Measurements from ENCODE around the gene PFKP.

PFKP gene

GRCh38 chr10:3046981-3047547 is 20.3 kb upstream of the PFKP start:
- no peak overlapping the region for H3K27ac ChIP-seq

GRCh38 chr10:3047596-3047995 is 19.8 kb upstream of the PFKP start:
- H3K27ac ChIP-seq: no peak overlapping the region
- H3K27me3 ChIP-seq: peaks cover 10% of the 10 kb centered on the region
- no peaks in the 10 kb centered on the region for H3K4me1 ChIP-seq (ENCODE audit: control insufficient read depth in 1 of 2, insufficient read depth in 1 of 2, low read depth in 1 of 2, low read length in 1 of 2)
- H3K4me3 ChIP-seq (ENCODE audit: low read depth in 1 of 2, low read length in 1 of 2): no peak overlapping the region
- H3K36me3 ChIP-seq: no peaks in the 10 kb centered on the region
- no peak for TF ChIP-seq CTCF (IDR thresholded peaks at IDR 0.05)
- no peaks in the 10 kb centered on the region for H3K9me3 ChIP-seq

More at GRCh38 chr10:3046981-3047547, 20.3 kb upstream of the PFKP start:
- Histone ChIP-seq H3K9me3 (no peaks in the 10 kb centered on the region), H3K36me3 (no peaks in the 10 kb centered on the region), H3K4me3 (ENCODE audit: low read depth in 1 of 2, low read length in 1 of 2) (no peak overlapping the region), H3K27me3 (peaks cover 10% of the 10 kb centered on the region), H3K4me1 (ENCODE audit: control insufficient read depth in 1 of 2, insufficient read depth in 1 of 2, low read depth in 1 of 2, low read length in 1 of 2) (no peaks in the 10 kb centered on the region)
- no peak for TF ChIP-seq CTCF (IDR thresholded peaks at IDR 0.05)

- no peaks in the 10 kb centered on the region for H3K4me1 ChIP-seq (ENCODE audit: control insufficient read depth in 1 of 2, insufficient read depth in 1 of 2, low read depth in 1 of 2, low read length in 1 of 2)
- H3K27ac ChIP-seq: no peak overlapping the region
- H3K4me3 ChIP-seq (ENCODE audit: low read depth in 1 of 2, low read length in 1 of 2): no peak overlapping the region
- H3K36me3 ChIP-seq: no peaks in the 10 kb centered on the region
- H3K27me3 ChIP-seq: peaks cover 10% of the 10 kb centered on the region
- H3K9me3 ChIP-seq: no peaks in the 10 kb centered on the region
- no peak for TF ChIP-seq CTCF (IDR thresholded peaks at IDR 0.05)
Measured at GRCh38 chr10:3048119-3049019, 19.0 kb upstream of the PFKP start.

GRCh38 chr10:3051692-3052091 is 15.7 kb upstream of the PFKP start:
- no peaks in the 10 kb centered on the region for H3K36me3 ChIP-seq
- no peaks in the 10 kb centered on the region for H3K9me3 ChIP-seq
- H3K27me3 ChIP-seq: peaks cover 7% of the 10 kb centered on the region
- TF ChIP-seq CTCF (IDR thresholded peaks at IDR 0.05): no peak
- H3K4me3 ChIP-seq (ENCODE audit: low read depth in 1 of 2, low read length in 1 of 2): no peak overlapping the region
- H3K4me1 ChIP-seq (ENCODE audit: control insufficient read depth in 1 of 2, insufficient read depth in 1 of 2, low read depth in 1 of 2, low read length in 1 of 2): no peaks in the 10 kb centered on the region
- no peak overlapping the region for H3K27ac ChIP-seq

- no peak for TF ChIP-seq CTCF (IDR thresholded peaks at IDR 0.05)
- H3K9me3 ChIP-seq: no peaks in the 10 kb centered on the region
- no peaks in the 10 kb centered on the region for H3K4me1 ChIP-seq (ENCODE audit: control insufficient read depth in 1 of 2, insufficient read depth in 1 of 2, low read depth in 1 of 2, low read length in 1 of 2)
- H3K27ac ChIP-seq: no peak overlapping the region
- H3K36me3 ChIP-seq: no peaks in the 10 kb centered on the region
- H3K27me3 ChIP-seq: peaks cover 7% of the 10 kb centered on the region
- no peak overlapping the region for H3K4me3 ChIP-seq (ENCODE audit: low read depth in 1 of 2, low read length in 1 of 2)
Measured at GRCh38 chr10:3053155-3053554, 14.2 kb upstream of the PFKP start.
